NCI-H226 (cell line): Measurements from ENCODE around the gene PIP.
"Not testable (repeated sequence)": the region's sequence is repeated elsewhere in the genome, so short reads cannot be mapped to it uniquely, and the experiment has no call there.

Source experiments
- DNase-seq: peaks from one replicate; pipeline ENCODE4 v3.0.0-alpha.2; 2015

Gene PIP

DNA sequence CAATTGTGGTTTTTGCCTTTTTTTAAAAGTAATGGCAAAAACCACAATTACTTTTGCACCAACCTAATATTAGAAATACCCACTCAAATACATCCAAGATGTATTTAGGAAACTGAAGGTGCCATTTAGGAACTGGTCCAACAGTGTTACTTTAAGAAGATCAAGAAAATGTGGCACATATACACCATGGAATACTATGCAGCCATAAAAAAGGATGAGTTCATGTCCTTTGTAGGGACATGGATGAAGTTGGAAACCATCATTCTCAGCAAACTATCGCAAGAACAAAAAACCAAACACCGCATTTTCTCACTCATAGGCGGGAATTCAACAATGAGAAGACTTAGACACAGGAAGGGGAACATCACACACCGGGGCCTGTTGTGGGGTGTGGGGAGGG is 48.9 kb downstream of the PIP start:
- not testable (repeated sequence) for DNase-seq

DNA sequence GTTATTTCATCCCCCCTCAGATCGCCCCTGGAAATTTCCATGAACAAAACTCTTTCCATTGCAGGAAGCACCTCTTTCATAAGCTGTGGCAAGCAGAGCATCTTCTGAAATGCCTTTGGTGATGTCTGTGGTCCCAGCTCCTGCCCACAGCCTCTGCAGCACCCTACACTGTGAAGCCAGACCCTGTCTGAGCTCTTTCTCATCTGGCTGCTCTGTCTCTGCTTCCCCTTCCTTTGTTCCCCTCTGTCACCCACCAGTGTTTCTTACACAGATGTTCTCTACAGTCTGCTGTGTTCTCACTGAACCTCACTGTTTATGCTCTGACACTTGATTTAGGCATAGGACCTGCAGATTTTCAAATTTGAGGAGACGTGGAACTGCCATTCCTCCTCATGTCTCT is 49.5 kb downstream of the PIP start:
- DNase-seq, result no peak

- no peak for DNase-seq
These were observed 51.1 kb downstream of the PIP start, which contains the start of gene TAS2R39 for GRCh38 chr7:143183024-143183423. Gene TAS2R39 (plus strand): TSS chr7:143183419. CDS start chr7:143183419, 0 bp downstream.

DNA sequence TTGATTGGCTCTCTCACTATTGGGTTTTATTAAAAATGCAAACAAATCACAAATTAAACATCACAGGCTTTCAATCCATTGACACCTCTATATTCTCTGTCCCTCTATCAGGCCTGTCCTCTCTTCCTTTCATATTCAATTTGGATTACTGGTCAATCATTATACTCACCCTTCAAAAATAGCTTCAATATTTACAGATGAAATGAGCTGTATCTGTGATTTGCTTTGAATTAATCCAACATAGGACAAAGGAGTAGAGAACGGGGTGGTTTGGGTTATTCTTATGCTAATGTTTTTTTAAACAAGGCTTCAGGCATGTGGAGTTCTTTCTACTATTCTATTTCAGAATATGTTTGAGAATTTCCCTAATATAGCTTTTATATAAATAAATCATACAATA is 53.7 kb downstream of the PIP start:
- no peak for DNase-seq

GRCh38 chr7:143188994-143189393 is 57.1 kb downstream of the PIP start:
- DNase-seq, result no peak
